ENCODE measurements around the gene LRRN4.

DNA sequence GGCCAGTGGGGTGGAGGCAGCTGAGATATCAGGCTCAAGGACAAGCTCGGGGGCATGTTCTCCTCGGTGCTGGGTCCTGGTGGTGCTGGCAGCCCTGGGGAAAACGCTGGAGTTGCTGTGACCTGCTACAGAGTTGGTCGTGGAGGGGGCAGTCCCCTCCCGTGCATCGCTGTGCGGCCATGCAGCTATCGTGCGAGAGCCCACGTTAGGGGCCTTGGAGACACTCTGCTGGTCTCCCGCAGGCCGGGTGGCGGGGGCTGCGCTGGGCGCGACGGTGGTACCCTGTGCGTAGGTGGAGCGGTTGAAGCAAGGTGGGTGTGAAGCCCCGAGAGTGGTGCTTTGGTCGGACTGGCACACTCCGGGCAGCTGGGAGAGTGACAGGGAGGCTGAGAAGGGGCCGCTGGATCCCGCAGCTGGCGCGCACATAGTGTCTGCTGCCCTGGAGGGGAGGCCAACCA lies 12.0 kb downstream of the LRRN4 start:
- TF ChIP-seq POLR2AphosphoS5 (IDR thresholded peaks at IDR 0.05) = no peak
- TF ChIP-seq, protein P1, sequence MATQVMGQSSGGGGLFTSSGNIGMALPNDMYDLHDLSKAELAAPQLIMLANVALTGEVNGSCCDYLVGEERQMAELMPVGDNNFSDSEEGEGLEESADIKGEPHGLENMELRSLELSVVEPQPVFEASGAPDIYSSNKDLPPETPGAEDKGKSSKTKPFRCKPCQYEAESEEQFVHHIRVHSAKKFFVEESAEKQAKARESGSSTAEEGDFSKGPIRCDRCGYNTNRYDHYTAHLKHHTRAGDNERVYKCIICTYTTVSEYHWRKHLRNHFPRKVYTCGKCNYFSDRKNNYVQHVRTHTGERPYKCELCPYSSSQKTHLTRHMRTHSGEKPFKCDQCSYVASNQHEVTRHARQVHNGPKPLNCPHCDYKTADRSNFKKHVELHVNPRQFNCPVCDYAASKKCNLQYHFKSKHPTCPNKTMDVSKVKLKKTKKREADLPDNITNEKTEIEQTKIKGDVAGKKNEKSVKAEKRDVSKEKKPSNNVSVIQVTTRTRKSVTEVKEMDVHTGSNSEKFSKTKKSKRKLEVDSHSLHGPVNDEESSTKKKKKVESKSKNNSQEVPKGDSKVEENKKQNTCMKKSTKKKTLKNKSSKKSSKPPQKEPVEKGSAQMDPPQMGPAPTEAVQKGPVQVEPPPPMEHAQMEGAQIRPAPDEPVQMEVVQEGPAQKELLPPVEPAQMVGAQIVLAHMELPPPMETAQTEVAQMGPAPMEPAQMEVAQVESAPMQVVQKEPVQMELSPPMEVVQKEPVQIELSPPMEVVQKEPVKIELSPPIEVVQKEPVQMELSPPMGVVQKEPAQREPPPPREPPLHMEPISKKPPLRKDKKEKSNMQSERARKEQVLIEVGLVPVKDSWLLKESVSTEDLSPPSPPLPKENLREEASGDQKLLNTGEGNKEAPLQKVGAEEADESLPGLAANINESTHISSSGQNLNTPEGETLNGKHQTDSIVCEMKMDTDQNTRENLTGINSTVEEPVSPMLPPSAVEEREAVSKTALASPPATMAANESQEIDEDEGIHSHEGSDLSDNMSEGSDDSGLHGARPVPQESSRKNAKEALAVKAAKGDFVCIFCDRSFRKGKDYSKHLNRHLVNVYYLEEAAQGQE (IDR thresholded peaks at IDR 0.05; ENCODE audit: borderline replicate concordance) = no peak
- TF ChIP-seq, protein P2, sequence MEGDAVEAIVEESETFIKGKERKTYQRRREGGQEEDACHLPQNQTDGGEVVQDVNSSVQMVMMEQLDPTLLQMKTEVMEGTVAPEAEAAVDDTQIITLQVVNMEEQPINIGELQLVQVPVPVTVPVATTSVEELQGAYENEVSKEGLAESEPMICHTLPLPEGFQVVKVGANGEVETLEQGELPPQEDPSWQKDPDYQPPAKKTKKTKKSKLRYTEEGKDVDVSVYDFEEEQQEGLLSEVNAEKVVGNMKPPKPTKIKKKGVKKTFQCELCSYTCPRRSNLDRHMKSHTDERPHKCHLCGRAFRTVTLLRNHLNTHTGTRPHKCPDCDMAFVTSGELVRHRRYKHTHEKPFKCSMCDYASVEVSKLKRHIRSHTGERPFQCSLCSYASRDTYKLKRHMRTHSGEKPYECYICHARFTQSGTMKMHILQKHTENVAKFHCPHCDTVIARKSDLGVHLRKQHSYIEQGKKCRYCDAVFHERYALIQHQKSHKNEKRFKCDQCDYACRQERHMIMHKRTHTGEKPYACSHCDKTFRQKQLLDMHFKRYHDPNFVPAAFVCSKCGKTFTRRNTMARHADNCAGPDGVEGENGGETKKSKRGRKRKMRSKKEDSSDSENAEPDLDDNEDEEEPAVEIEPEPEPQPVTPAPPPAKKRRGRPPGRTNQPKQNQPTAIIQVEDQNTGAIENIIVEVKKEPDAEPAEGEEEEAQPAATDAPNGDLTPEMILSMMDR (IDR thresholded peaks at IDR 0.05; ENCODE audit: poor library complexity, severe bottlenecking) = no peak
- TF ChIP-seq RAD21 (conservative IDR thresholded peaks at IDR 0.05) = no peak
- TF ChIP-seq MXI1 (conservative IDR thresholded peaks at IDR 0.05; ENCODE audit: poor library complexity, severe bottlenecking) = no peak

All from neural cell (in vitro differentiated cells).